ENCODE results near the gene FAAH2.

FAAH2 gene

GRCh38 chrX:57445076-57445475 is 158.6 kb downstream of the FAAH2 start:
- H3K4me1 ChIP-seq (ENCODE audit: control insufficient read depth in 5 of 5, insufficient read depth in 5 of 5, low read length in 5 of 5), result no peaks in the 10 kb centered on the region
- no peak overlapping the region for H3K4me3 ChIP-seq (ENCODE audit: low read depth in 1 of 5, low read length in 5 of 5)
- H3K9ac ChIP-seq (ENCODE audit: low read length in 5 of 5), result no peak overlapping the region
- H3K27ac ChIP-seq (ENCODE audit: low read depth, low read length), result no peak overlapping the region
- H3K36me3 ChIP-seq (ENCODE audit: control insufficient read depth in 5 of 5, insufficient read depth in 5 of 5, low read length in 5 of 5), result no peaks in the 10 kb centered on the region
- H3K27me3 ChIP-seq (ENCODE audit: control insufficient read depth in 5 of 5, insufficient read depth in 4 of 5, low read length in 5 of 5), result peaks cover 0 to 2% (median 2%) of the 10 kb centered on the region in 5 donors
- H3K9me3 ChIP-seq (ENCODE audit: control insufficient read depth in 5 of 5, low read length in 5 of 5), result no peaks in the 10 kb centered on the region

GRCh38 chrX:57445832-57446231 is 159.3 kb downstream of the FAAH2 start:
- Histone ChIP-seq H3K4me3 (ENCODE audit: low read depth in 1 of 5, low read length in 5 of 5) (no peak overlapping the region), H3K27ac (ENCODE audit: low read depth, low read length) (no peak overlapping the region), H3K9me3 (ENCODE audit: control insufficient read depth in 5 of 5, low read length in 5 of 5) (no peaks in the 10 kb centered on the region), H3K9ac (ENCODE audit: low read length in 5 of 5) (no peak overlapping the region), H3K36me3 (ENCODE audit: control insufficient read depth in 5 of 5, insufficient read depth in 5 of 5, low read length in 5 of 5) (no peaks in the 10 kb centered on the region), H3K4me1 (ENCODE audit: control insufficient read depth in 5 of 5, insufficient read depth in 5 of 5, low read length in 5 of 5) (no peaks in the 10 kb centered on the region), H3K27me3 (ENCODE audit: control insufficient read depth in 5 of 5, insufficient read depth in 4 of 5, low read length in 5 of 5) (peaks cover 0 to 2% (median 2%) of the 10 kb centered on the region in 5 donors)

- H3K4me1 ChIP-seq (ENCODE audit: control insufficient read depth in 5 of 5, insufficient read depth in 5 of 5, low read length in 5 of 5), result peaks cover 0 to 2% (median 0%) of the 10 kb centered on the region in 5 donors
These were observed 161.3 kb downstream of the FAAH2 start for GRCh38 chrX:57447856-57448255.

GRCh38 chrX:57451426-57452020 is 165.0 kb downstream of the FAAH2 start:
- H3K4me3 ChIP-seq (ENCODE audit: low read depth in 1 of 5, low read length in 5 of 5), result no peak overlapping the region
- peaks cover 0 to 8% (median 3%) of the 10 kb centered on the region in 5 donors for H3K27me3 ChIP-seq (ENCODE audit: control insufficient read depth in 5 of 5, insufficient read depth in 4 of 5, low read length in 5 of 5)
- peaks cover 0 to 2% (median 0%) of the 10 kb centered on the region in 5 donors for H3K4me1 ChIP-seq (ENCODE audit: control insufficient read depth in 5 of 5, insufficient read depth in 5 of 5, low read length in 5 of 5)
- no peaks in the 10 kb centered on the region for H3K9me3 ChIP-seq (ENCODE audit: control insufficient read depth in 5 of 5, low read length in 5 of 5)
- H3K9ac ChIP-seq (ENCODE audit: low read length in 5 of 5), result no peak overlapping the region
- no peak overlapping the region for H3K27ac ChIP-seq (ENCODE audit: low read depth, low read length)
- no peaks in the 10 kb centered on the region for H3K36me3 ChIP-seq (ENCODE audit: control insufficient read depth in 5 of 5, insufficient read depth in 5 of 5, low read length in 5 of 5)

More at GRCh38 chrX:57447856-57448255, 161.3 kb downstream of the FAAH2 start:
- H3K9ac ChIP-seq (ENCODE audit: low read length in 5 of 5), result no peak overlapping the region
- H3K27ac ChIP-seq (ENCODE audit: low read depth, low read length), result no peak overlapping the region
- H3K4me3 ChIP-seq (ENCODE audit: low read depth in 1 of 5, low read length in 5 of 5), result no peak overlapping the region
- H3K27me3 ChIP-seq (ENCODE audit: control insufficient read depth in 5 of 5, insufficient read depth in 4 of 5, low read length in 5 of 5), result peaks cover 0 to 2% (median 2%) of the 10 kb centered on the region in 5 donors
- H3K9me3 ChIP-seq (ENCODE audit: control insufficient read depth in 5 of 5, low read length in 5 of 5), result no peaks in the 10 kb centered on the region
- no peaks in the 10 kb centered on the region for H3K36me3 ChIP-seq (ENCODE audit: control insufficient read depth in 5 of 5, insufficient read depth in 5 of 5, low read length in 5 of 5)

- Histone ChIP-seq H3K27me3 (ENCODE audit: control insufficient read depth in 5 of 5, insufficient read depth in 4 of 5, low read length in 5 of 5) (peaks cover 0 to 9% (median 3%) of the 10 kb centered on the region in 5 donors), H3K9me3 (ENCODE audit: control insufficient read depth in 5 of 5, low read length in 5 of 5) (peaks cover 0 to 3% (median 2%) of the 10 kb centered on the region in 5 donors), H3K36me3 (ENCODE audit: control insufficient read depth in 5 of 5, insufficient read depth in 5 of 5, low read length in 5 of 5) (no peaks in the 10 kb centered on the region), H3K4me3 (ENCODE audit: low read depth in 1 of 5, low read length in 5 of 5) (no peak overlapping the region), H3K9ac (ENCODE audit: low read length in 5 of 5) (no peak overlapping the region), H3K4me1 (ENCODE audit: control insufficient read depth in 5 of 5, insufficient read depth in 5 of 5, low read length in 5 of 5) (peaks cover 0 to 2% (median 0%) of the 10 kb centered on the region in 5 donors), H3K27ac (ENCODE audit: low read depth, low read length) (no peak overlapping the region)
These were observed 167.4 kb downstream of the FAAH2 start for GRCh38 chrX:57453901-57454300.

GRCh38 chrX:57481514-57481913 is 195.0 kb downstream of the FAAH2 start:
- H3K36me3 ChIP-seq (ENCODE audit: control insufficient read depth in 5 of 5, insufficient read depth in 5 of 5, low read length in 5 of 5), result no peaks in the 10 kb centered on the region
- H3K9me3 ChIP-seq (ENCODE audit: control insufficient read depth in 5 of 5, low read length in 5 of 5), result peaks cover 0 to under 1% (median 0%) of the 10 kb centered on the region in 5 donors
- no peak overlapping the region for H3K9ac ChIP-seq (ENCODE audit: low read length in 5 of 5)
- no peaks in the 10 kb centered on the region for H3K4me1 ChIP-seq (ENCODE audit: control insufficient read depth in 5 of 5, insufficient read depth in 5 of 5, low read length in 5 of 5)
- H3K27ac ChIP-seq (ENCODE audit: low read depth, low read length), result no peak overlapping the region
- peaks cover 0 to 11% (median 2%) of the 10 kb centered on the region in 5 donors for H3K27me3 ChIP-seq (ENCODE audit: control insufficient read depth in 5 of 5, insufficient read depth in 4 of 5, low read length in 5 of 5)
- no peak overlapping the region for H3K4me3 ChIP-seq (ENCODE audit: low read depth in 1 of 5, low read length in 5 of 5)

- Histone ChIP-seq H3K4me3 (ENCODE audit: low read depth in 1 of 5, low read length in 5 of 5) (no peak overlapping the region), H3K9me3 (ENCODE audit: control insufficient read depth in 5 of 5, low read length in 5 of 5) (no peaks in the 10 kb centered on the region), H3K27me3 (ENCODE audit: control insufficient read depth in 5 of 5, insufficient read depth in 4 of 5, low read length in 5 of 5) (peaks cover 3 to 15% (median 7%) of the 10 kb centered on the region in 5 donors), H3K4me1 (ENCODE audit: control insufficient read depth in 5 of 5, insufficient read depth in 5 of 5, low read length in 5 of 5) (no peaks in the 10 kb centered on the region), H3K9ac (ENCODE audit: low read length in 5 of 5) (no peak overlapping the region), H3K36me3 (ENCODE audit: control insufficient read depth in 5 of 5, insufficient read depth in 5 of 5, low read length in 5 of 5) (no peaks in the 10 kb centered on the region), H3K27ac (ENCODE audit: low read depth, low read length) (no peak overlapping the region)
These were observed 230.0 kb downstream of the FAAH2 start for GRCh38 chrX:57516491-57516890.

GRCh38 chrX:57519578-57520118 is 233.1 kb downstream of the FAAH2 start:
- no peak overlapping the region for H3K27ac ChIP-seq (ENCODE audit: low read depth, low read length)
- H3K9me3 ChIP-seq (ENCODE audit: control insufficient read depth in 5 of 5, low read length in 5 of 5), result no peaks in the 10 kb centered on the region
- H3K27me3 ChIP-seq (ENCODE audit: control insufficient read depth in 5 of 5, insufficient read depth in 4 of 5, low read length in 5 of 5), result peaks cover 3 to 15% (median 7%) of the 10 kb centered on the region in 5 donors
- no peaks in the 10 kb centered on the region for H3K4me1 ChIP-seq (ENCODE audit: control insufficient read depth in 5 of 5, insufficient read depth in 5 of 5, low read length in 5 of 5)
- no peak overlapping the region for H3K9ac ChIP-seq (ENCODE audit: low read length in 5 of 5)
- H3K36me3 ChIP-seq (ENCODE audit: control insufficient read depth in 5 of 5, insufficient read depth in 5 of 5, low read length in 5 of 5), result no peaks in the 10 kb centered on the region
- H3K4me3 ChIP-seq (ENCODE audit: low read depth in 1 of 5, low read length in 5 of 5), result no peak overlapping the region

GRCh38 chrX:57528670-57529255 is 242.3 kb downstream of the FAAH2 start:
- Histone ChIP-seq H3K27me3 (ENCODE audit: control insufficient read depth in 5 of 5, insufficient read depth in 4 of 5, low read length in 5 of 5) (peaks cover 0 to 6% (median 0%) of the 10 kb centered on the region in 5 donors), H3K4me1 (ENCODE audit: control insufficient read depth in 5 of 5, insufficient read depth in 5 of 5, low read length in 5 of 5) (no peaks in the 10 kb centered on the region), H3K9me3 (ENCODE audit: control insufficient read depth in 5 of 5, low read length in 5 of 5) (no peaks in the 10 kb centered on the region), H3K9ac (ENCODE audit: low read length in 5 of 5) (no peak overlapping the region), H3K4me3 (ENCODE audit: low read depth in 1 of 5, low read length in 5 of 5) (no peak overlapping the region), H3K36me3 (ENCODE audit: control insufficient read depth in 5 of 5, insufficient read depth in 5 of 5, low read length in 5 of 5) (no peaks in the 10 kb centered on the region), H3K27ac (ENCODE audit: low read depth, low read length) (no peak overlapping the region)

All from subcutaneous abdominal adipose tissue (tissue), 5 donors.